NK-92 (cell line): ENCODE measurements around the gene OSBPL6.
"Not testable (repeated sequence)": the region's sequence is repeated elsewhere in the genome, so short reads cannot be mapped to it uniquely, and the experiment has no call there.

ENCODE experiments used
- DNase-seq: peaks from one replicate; lab custom pipeline; 2025; ENCODE audit not compliant: unreplicated experiment; lab: John Stamatoyannopoulos, UW

Gene OSBPL6

DNA sequence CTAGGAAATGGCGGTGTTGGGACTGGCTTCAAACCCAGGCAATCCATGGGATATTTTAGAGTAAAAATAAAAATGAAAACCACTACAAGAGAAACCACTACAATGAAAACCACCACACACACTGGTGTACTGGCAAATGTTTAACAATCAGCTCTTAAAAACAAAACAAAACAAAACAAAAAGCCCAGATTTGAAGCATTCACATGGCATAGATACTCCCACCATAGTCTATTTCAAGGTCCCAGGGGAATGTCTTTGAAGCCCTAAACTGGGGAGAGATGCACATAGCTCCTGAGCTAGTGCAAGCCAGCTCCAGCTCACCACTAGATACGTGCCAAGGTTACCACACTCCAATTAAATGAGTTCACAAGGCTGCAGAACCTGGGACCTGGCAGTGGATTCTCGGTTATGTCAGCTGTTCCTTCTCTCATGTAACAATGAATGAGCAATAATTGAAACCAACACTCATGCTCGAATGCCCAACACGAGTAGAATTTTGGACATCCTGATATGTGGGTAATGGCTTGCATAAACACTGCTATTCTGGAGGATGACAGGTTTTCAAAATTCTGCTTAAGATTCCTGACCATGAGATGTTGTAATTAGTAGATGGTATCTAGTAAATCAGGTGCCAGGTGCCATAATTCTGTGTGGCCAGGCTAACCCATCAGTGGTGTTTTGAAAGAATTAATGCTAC lies 102.2 kb downstream of the OSBPL6 start:
- DNase-seq: no peak

DNA sequence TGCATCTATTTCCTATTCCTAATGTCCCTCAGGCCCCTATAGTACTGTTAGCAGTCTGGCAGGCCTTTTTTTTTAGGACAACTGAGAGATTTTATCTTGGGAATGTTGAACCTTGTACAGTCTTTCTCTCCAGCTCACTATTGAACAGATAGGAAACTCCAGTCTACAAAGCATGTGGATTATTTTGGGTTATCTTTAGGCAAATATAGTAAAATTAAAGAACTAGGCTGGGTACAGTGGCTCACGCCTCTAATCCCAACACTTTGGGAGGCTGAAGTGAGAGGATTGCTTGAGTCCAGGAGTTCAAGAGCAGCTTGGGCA lies 102.7 kb downstream of the OSBPL6 start:
- DNase-seq: no peak

DNA sequence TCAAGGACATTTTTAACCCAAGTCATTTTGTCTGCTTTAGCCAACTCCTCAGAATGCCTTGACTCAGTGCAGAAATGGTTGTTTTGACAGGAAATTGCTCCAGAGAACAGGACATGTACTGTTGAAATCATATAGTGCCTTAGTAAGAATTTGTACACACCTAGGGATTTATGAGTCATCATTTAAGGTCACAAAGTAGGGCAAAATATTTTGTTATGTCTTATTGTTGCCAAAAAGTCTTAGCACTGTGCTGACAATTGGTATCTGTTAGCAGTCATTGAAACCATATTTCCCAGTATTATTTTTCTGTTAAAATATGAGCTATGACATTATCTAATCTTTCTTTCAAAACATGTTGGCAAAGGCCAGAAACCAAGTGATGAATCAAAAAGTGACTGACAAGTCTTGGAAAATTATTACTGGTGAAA lies 104.5 kb downstream of the OSBPL6 start:
- no peak for DNase-seq

DNA sequence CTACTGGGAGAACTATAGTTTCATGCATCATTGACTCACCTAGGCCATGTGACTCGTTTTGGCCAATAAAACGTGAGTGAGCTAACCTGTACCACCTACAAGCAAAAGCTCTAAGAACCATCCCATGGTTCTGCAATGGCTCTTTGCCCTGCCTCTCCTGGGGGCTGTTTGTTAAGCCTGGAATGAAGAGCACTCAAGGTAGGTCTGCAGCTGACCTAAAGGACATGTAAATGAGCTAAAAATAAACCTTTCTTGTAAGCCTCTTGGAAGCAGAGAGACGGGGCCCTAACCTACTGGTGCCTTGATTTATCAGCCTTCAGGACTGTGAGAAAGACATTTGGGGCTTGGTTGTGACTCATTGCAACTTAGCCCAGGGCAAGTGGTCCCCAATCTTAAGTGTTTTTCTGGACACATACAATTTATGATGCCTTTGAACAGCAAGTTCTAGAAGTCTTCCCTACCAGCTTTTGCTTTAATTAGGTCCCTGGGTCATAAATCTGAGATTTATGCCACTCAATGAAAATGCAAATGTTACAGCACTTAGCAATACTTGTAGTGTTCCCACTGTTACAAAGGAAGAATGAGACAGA lies 107.4 kb downstream of the OSBPL6 start:
- DNase-seq: no peak

DNA sequence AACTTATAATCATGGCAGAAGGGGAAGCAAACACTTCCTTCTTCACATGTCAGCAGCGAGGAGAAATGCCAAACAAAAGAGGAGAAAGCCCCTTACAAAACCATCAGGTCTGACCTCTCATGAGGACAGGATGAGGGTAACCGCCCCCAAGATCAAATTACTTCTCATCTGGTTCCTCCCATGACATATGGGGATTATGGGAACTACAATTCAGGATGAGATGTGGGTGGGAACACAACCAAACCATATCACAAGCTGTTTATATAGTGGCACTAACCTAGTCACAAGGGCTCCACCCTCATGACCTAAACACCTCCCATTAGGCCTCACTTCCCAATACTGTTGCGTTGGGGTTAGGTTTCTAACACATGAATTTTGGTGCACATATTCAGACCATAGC lies 110.0 kb downstream of the OSBPL6 start:
- DNase-seq: no peak

DNA sequence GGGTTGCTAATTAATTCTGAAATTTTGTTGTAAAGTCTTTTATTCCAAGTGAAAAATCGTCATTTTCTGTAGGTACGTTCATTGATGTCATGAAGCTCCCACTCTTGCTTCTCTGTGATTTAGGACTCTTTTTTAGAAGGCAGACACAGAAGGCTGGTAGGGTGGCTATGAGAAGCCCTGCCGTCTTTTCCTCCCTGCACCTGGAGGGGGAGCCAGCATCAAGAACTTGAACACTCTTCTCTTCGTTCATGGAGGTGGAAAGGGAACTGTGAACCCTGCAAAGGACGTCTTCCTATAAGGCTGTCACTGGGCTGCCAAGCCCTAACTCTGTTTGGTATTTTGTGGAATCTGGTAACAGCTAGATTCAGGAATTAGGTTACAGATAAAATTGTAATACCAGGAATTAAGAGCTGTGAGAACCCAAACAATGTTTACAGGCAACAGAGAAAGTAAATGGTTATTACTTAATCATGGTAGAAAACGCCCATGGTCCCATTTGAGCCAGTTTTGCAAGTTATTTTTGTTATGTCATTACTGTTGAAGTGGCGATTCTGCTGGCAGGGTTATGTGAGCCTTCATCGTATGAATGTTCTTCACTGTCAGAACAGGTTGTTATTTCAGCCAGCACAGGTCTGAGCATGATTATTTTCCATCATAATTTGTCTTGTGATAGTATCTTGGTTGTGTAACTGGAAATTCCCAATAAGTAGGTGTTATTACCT lies 112.2 kb downstream of the OSBPL6 start:
- no peak for DNase-seq

DNA sequence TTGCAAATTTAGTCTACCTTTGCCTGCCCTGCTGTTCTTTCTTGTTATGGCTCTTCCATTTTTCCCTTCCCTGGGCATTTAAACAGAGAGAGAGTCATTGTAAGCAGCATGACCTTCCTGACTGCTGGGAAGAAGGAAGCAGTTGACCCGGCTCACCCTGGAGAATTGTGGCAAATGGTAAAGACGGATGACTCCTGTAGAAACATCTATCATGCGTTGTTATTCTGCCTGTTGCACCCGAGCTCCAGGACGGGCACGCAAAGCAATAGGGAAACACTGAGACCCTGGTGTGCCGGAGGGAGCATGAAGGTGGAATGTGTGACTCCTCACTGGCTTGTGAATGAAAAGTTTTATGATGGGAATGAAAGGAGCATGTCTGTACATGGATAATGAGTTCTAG lies 113.3 kb downstream of the OSBPL6 start:
- DNase-seq: no peak

DNA sequence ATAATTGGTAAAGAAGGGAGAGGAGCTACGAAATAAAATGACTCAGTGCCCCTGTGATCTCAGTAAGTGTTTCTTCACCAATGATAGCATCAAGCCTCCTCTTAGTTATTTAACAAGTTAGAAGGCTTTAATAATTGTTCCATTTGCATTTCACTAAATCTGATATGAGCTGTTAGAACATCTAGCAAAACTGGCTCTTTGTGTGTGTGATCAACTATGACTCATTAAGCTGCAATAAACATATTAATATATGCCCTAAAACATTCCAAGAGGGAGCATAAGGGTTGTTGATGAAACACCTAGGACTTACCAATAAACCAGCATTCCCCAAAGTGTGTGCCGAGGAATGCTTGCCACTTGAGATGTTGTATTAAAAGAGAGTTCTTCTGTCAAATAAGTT lies 115.2 kb downstream of the OSBPL6 start:
- DNase-seq: no peak

DNA sequence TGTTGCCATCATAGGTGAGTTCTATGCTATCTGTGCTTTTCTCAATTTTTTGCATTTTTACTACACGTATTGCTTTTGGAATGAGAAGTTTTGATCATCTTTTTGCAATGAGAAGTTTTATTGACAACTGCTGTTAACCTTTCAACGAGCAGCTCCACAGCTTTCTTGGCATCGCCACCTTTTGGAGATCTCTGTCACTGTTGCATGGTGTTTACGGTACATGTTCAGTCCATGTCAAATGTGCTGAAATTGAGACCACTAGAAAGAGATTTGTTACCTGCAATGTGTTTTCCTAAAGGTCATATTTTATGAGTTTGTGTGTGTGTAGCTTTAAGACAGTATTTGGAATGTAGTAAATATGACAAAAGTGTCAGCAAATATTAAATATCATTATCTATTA lies 120.8 kb downstream of the OSBPL6 start:
- no peak for DNase-seq

DNA sequence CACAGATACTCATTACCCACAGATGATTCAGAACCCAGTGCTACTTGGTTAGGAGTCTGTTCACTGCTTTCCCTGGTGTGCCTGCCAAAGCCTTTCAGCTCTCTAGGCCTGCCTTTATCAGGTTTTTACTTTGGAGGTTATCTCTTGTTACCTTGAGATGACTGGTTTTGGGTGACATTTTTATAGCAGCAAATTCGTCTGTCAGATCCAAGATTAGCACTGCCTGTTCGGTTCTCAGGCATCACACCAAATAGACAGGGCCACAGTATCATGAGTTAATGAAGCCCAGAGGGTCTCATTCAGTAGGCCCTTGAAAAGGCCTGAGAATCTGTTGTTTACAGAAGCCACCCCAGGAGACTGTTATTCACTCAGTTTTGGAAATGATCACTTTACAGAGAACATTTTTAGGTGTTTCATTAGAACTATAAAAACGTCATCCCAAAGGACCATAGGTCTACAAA lies 121.2 kb downstream of the OSBPL6 start:
- no peak for DNase-seq

DNA sequence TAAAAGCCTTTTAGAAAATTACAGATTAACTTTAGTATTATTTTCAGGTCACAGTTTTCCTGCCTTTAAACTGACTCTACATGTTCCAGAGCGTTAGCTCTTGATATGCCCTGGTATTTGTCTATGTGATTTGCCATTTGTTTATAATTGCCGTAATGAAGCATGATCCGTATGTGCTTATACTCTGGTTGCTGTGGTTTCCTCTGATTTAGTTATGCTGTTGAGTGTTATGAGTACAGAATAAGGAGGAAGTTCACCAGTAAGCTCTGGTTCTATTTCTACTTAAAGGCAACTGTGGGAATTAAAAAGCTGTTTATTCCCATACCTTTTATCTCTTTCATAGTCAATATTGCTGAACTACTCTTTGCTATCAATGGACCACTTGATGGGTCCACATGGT lies 123.5 kb downstream of the OSBPL6 start:
- DNase-seq: no peak

DNA sequence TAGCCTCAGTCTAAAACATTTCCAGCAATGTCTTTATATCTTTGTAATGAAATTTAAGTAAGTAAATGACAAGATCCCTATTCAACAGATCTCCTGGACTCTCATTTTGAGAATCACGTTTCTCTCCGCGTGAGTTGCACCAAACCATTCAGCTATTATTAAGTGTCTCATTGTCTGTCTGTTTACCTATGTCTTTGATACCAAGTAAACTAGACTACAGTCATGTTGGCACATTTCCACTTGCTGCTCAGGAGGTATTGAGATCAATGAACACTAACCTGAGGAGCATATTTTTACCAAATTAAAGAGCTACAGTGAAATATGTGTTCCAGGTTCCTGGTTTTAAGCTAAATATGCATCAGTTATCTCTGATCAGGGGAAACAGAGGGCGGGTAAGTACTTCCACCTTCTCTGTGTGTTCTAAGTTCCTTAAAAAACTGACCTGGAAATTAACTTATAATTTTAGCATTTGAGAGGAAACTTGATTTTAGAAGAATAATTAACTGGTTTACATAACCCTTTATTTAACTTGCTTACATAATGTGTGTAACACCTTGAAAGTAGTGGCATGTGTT lies 125.8 kb downstream of the OSBPL6 start:
- no peak for DNase-seq

DNA sequence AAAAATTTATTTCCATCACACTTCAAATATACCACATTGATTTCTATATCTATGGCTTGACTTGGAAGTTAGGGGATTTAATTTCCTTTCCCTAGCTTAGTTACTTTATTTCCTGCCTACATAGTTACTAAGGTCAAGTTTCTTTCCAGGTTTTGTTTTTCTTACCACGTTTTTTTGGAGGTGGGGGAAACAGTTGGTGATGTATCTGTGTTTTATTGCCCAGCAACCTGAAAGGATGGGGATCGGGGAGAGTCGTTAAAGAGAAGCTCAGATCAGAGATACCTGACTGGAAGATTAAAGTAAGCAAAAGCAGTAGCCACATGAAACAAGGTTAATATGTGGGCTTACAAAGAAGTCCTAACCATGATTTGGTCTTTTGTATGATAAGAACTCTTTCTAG lies 127.8 kb downstream of the OSBPL6 start:
- no peak for DNase-seq

DNA sequence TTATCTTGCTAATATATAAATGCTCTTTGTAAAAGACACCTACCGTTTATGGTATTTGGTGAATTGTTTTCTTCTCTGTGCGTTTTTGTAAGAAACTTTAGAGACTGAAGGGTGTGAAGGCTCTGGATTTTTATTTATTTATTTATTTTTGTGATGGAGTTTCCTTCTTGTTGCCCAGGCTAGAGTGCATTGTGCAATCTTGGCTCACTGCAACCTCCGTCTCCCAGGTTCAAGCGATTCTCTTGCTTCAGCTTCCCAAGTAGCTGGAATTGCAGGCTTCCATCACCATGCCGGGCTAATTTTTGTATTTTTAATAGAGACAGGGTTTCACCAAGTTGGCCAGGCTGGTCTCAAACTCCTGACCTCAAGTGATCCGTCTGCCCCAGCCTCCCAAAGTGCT lies 129.0 kb downstream of the OSBPL6 start:
- not testable (repeated sequence) for DNase-seq

DNA sequence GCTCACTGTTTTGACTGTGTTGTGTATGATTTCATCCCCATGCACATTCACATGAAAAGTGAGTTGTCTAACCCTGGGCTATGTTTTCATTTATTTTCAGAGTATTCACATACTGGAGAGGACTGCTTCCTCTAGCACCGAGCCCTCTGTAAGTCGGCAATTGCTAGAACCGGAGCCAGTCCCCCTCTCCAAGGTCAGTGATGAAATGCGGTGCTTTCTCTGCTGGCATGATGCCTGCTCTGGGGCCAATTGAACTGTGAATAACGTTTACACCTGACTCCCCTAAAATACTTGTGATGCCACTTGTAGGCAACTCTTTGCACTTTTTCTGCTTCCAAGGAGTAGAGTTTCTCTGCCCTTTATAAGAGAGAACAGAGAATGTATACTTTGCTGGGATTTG lies 129.8 kb downstream of the OSBPL6 start:
- no peak for DNase-seq

DNA sequence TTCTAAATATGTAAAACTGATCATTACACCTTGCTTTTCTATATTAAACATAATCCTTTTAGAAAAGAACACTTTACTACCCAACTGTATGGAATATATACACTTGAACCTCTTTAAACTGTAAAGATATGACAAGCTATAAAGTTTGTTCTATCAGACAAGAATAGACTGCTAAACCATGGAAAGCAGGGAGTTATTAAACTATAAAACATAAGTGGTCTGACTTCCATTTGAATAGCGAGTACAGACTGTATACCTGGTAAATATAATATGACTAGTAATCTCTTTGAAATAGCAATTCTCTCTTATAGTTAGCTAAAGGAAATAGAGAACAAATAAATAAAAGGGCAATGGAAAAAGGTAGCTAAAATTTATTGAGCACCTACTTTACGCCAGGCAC lies 131.0 kb downstream of the OSBPL6 start:
- no peak for DNase-seq

DNA sequence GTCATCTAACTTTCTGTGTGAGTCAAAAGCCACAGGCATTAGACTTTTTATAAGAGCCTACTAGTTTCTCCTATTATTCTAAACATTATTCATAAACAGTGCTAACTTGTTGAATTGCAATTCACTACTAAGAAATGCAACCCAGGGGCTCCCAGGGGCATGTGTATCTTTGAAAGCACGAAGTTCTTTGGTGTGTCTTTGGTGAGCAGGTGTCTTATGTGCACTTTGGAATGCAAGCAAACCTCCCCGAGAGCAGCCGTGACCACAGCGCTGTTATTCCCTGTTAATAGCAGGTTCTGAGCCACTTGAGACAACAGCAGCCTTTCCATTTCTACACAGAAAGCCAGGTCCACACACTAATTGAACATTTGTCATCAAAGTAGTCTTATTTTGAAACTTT lies 133.2 kb downstream of the OSBPL6 start:
- no peak for DNase-seq

DNA sequence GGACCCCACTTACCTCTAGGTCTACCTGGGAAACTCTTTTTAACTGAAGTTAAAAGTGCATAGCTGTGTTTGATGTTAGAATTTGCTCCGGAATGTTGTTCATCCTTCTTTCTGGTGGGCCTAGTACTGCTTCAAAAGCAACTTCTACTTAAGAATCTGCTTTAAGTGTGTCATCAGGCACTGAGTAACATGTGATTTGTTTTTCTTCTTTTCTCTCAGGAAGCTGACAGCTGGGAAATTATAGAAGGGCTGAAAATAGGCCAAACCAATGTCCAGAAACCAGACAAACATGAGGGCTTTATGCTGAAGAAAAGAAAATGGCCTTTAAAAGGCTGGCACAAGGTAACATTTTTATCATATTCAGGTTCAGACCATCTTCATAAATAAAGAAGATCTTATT lies 133.7 kb downstream of the OSBPL6 start:
- DNase-seq: no peak

DNA sequence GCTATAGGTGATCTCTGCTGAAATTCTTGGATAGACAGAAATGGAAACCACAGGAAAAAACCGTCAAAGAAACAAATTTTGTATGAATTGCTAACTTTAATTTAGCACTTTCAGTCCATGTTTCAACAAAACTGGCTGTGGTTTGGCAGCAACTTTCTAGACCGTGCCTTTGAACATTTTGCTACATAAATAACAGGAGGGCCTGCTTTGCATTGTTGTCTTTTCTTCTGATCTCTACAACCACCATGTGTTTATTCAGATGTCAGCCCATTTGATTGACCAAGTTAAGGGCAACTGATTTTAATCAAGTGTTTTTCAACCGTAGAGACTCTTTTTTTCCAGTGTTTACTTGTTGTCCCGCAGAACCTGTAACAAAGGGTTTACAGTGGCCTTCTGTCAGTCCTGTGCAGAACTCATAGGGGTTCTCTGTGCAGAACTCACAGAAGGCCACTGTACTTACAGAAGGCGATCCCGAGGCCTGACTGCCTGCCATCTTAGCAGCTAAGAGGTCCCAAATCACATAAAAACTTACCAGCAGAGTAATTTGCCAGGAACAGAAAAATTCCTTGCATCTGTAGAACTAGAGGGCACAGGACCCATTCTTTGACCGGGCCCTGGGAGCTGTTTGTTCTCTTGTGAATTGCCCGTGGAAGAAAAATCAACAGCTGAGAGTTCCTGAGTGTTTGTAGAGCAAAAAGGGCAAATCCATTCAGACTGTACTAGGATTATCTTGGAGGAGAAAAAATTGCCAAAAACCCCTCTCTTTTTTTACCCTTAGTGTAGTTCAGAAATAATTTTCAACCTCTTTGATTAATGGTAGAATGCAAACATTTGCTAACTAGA lies 136.1 kb downstream of the OSBPL6 start:
- DNase-seq: no peak

DNA sequence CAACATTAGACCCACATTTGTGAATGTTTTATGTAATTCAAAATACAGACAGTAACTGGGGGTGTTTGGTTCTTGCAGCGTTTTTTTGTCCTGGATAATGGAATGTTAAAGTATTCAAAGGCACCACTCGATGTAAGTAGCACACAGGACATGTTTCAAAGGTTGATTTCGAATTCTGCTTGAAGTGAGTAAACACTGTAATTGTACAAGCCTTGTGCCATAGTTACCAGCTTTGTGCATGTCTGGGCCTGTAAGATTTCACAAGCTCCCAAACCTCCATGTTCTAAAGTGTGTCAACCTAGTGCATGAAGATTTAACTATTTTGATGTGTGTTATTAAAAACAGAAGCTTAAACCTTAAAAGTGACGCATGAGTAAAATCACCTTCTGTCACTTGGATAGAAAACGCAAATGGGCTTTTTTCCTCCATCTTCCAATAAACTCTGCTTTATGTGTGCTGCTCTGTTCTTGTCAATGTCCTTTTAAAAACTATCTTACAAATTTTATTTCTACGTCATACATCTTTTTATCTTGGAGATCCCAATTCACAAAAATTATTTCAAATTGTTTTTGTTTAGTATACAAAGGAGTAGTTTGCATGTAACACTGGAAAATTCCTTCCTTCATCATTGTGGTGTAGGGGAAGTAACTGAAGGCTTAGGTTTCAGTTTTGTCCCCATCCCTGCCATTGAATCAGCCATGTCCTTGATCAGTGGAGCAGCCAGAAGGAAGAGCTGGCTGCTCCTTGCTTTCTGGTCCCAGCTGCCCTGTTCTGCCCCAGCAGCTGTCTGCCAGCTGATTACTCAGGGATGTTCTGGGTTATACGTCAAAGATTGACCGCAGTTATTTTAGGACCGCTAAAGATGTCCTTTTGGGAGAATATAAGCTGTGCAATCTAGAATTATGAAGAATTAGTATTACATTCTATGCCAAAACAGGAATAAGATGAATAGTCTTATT lies 137.4 kb downstream of the OSBPL6 start:
- no peak for DNase-seq
